ENCODE results near the gene PIK3C2B. TPM values are rescaled to one million over a fixed set of nuclear protein-coding genes. Genes with fewer than 3 reads are reported as not detected.

PIK3C2B gene
- total RNA-seq, 4 donors from 2014 or later, result 68.5 to 162 (median 134) TPM

- peaks cover 6 to 62% (median 22%) of the 10 kb centered on the region in 4 donors for H3K4me1 ChIP-seq
- H3K27me3 ChIP-seq, result no peaks in the 10 kb centered on the region
- no peak overlapping the region for H3K4me3 ChIP-seq
- peak overlapping the region in 3 of 4 donors; percentile 4 to 74 (median 73) for H3K27ac ChIP-seq
- H3K9me3 ChIP-seq, result no peaks in the 10 kb centered on the region
- no peaks in the 10 kb centered on the region for H3K36me3 ChIP-seq
- peak in 1 of 3 donors; percentile 65 for DNase-seq
- TF ChIP-seq, protein P1, sequence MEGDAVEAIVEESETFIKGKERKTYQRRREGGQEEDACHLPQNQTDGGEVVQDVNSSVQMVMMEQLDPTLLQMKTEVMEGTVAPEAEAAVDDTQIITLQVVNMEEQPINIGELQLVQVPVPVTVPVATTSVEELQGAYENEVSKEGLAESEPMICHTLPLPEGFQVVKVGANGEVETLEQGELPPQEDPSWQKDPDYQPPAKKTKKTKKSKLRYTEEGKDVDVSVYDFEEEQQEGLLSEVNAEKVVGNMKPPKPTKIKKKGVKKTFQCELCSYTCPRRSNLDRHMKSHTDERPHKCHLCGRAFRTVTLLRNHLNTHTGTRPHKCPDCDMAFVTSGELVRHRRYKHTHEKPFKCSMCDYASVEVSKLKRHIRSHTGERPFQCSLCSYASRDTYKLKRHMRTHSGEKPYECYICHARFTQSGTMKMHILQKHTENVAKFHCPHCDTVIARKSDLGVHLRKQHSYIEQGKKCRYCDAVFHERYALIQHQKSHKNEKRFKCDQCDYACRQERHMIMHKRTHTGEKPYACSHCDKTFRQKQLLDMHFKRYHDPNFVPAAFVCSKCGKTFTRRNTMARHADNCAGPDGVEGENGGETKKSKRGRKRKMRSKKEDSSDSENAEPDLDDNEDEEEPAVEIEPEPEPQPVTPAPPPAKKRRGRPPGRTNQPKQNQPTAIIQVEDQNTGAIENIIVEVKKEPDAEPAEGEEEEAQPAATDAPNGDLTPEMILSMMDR (IDR thresholded peaks at IDR 0.05), result no peak
- peak in 1 of 2 donors; percentile 23 for TF ChIP-seq POLR2A (IDR thresholded peaks at IDR 0.05)
Measured at GRCh38 chr1:204479387-204480136, 15.0 kb downstream of the PIK3C2B start.

DNA sequence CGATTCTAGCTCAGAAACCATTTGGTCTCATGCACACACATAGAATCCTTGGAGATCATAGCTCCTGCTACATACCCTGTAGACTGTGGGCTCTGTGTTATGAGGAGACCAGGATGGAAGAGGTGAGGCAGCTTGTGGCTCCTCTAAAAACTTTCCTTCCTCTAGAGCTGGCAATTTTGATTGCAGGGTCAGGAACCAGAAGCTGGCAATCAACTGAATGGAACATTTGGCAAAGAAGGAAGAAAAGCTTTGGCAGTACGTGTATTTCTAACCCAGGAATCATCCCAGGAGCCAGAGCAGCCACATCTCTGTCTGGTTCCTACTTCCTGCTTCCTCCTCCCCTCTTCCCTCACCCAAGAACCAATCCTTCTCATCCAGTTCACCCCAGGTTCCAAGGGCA, 15.7 kb downstream of the PIK3C2B start:
- Histone ChIP-seq H3K9me3 (no peaks in the 10 kb centered on the region), H3K36me3 (no peaks in the 10 kb centered on the region), H3K4me1 (peaks cover 6 to 62% (median 22%) of the 10 kb centered on the region in 4 donors), H3K27ac (peak overlapping the region in 2 of 4 donors; percentile 4 to 73), H3K27me3 (no peaks in the 10 kb centered on the region), H3K4me3 (no peak overlapping the region)
- TF ChIP-seq, protein P1 (IDR thresholded peaks at IDR 0.05), result no peak
- no peak for TF ChIP-seq POLR2A (IDR thresholded peaks at IDR 0.05)
- DNase-seq, result no peak

DNA sequence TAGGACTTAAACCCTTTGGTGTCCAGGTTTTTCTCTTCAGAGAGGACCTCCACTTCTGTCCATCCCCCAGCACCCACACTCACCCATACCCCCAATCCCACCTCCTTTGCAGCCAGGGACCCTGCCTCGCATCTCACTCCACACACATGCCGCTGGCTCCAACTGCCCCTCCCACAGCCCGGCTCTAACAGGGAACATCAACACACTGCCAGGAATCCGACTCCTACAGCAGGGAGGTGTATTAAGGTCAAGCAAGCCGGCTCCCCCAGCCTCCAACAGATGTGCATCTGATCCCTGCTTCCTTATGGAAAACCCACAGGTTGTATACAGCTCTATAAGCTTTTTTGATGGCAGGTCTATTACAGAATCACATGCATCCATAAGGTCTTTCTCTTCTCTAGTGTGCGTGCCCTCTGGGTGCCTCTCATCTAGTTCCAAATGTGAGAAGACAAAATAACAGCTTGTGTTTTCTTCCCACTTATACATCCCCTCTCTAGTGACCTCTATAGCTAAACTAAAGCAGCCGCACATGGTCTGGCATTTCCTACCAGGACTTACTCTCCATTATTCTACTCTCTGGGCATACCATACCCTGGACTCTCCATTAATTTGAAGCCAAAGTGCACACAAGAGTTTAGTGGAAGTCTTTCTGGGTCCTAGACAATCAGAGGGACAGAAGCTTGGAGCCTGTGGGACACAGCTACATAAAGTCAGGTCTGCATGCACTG, 16.3 kb downstream of the PIK3C2B start:
- no peaks in the 10 kb centered on the region for H3K9me3 ChIP-seq
- no peaks in the 10 kb centered on the region for H3K27me3 ChIP-seq
- H3K36me3 ChIP-seq, result no peaks in the 10 kb centered on the region
- TF ChIP-seq POLR2A (IDR thresholded peaks at IDR 0.05), result no peak
- TF ChIP-seq, protein P1 (IDR thresholded peaks at IDR 0.05), result no peak
- DNase-seq, result no peak
- no peak overlapping the region for H3K4me3 ChIP-seq
- peaks cover 6 to 62% (median 22%) of the 10 kb centered on the region in 4 donors for H3K4me1 ChIP-seq
- H3K27ac ChIP-seq, result peak overlapping the region in 1 of 4 donors; percentile 73

DNA sequence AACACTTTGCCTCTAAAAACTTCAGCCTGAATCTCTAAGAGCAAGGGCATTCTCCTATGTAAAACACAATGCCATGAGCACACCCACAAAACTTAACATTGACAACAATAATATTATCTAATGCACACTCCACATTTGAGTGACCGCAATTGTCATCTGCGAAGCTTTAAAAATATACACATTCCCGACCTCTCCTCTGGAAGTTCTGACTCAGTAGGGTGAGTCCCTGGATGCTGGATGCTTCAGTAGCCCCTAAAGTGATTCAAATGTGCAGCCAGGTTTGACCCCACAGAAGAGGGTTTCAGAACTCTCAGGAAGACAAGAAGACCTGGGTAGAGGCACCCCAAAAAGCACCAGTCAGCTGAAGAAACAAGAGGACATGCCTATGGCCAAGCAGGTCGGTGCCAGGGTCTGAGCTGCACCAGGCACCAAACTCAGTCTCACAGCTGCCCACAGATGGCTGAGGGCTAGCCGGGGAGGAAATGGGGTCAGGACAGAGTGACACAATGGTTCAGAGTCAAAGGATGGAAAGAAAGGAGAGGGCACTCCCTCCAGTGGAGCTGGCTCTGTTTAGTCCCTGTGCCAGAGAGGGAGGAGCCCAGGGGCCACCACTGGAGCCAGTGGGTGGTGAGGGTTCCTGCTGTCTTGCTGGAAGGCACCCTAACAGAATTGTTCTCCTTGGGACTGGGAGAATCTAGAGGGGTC, 17.4 kb downstream of the PIK3C2B start:
- TF ChIP-seq POLR2A (IDR thresholded peaks at IDR 0.05), result no peak
- TF ChIP-seq, protein P1 (IDR thresholded peaks at IDR 0.05), result peak in 1 of 6 experiments; percentile 21
- H3K4me3 ChIP-seq, result no peak overlapping the region
- peak overlapping the region in 1 of 4 donors; percentile 47 for H3K27ac ChIP-seq
- H3K9me3 ChIP-seq, result no peaks in the 10 kb centered on the region
- H3K4me1 ChIP-seq, result peaks cover 6 to 53% (median 22%) of the 10 kb centered on the region in 4 donors
- no peaks in the 10 kb centered on the region for H3K36me3 ChIP-seq
- H3K27me3 ChIP-seq, result no peaks in the 10 kb centered on the region
- peak in 1 of 3 donors; percentile 66 for DNase-seq

GRCh38 chr1:204476563-204476962, 18.0 kb downstream of the PIK3C2B start:
- Histone ChIP-seq H3K27ac (no peak overlapping the region), H3K4me3 (no peak overlapping the region), H3K27me3 (no peaks in the 10 kb centered on the region), H3K4me1 (peaks cover 6 to 47% (median 20%) of the 10 kb centered on the region in 4 donors), H3K36me3 (no peaks in the 10 kb centered on the region), H3K9me3 (no peaks in the 10 kb centered on the region)
- TF ChIP-seq, protein P1 (IDR thresholded peaks at IDR 0.05), result no peak
- TF ChIP-seq POLR2A (IDR thresholded peaks at IDR 0.05), result no peak
- no peak for DNase-seq

Measured in Peyer's patch (tissue), 4 donors.